DND-41 (cell line): ENCODE data around the gene HNRNPLL.
A peak's percentile ranks its signal among the peaks of the same experiment; 100 is the strongest.

Source experiments
- ATAC-seq: fragments of 200-7000 bp; cut with Tn5 transposase; 3 replicates; pipeline ENCODE4 v1.9.1; 2021; ENCODE audit warnings: low read depth; ENCODE audit not compliant: insufficient read depth
- DNase-seq: peaks from one replicate; pipeline ENCODE4 v3.0.0-alpha.2; 2020
- H2AFZ ChIP-seq: 2 replicates; pipeline ENCODE4 v1.6.0; 2012; ENCODE audit warnings: low read depth, low read length
- H3K27ac ChIP-seq: 2 replicates; pipeline ENCODE4 v1.5.1; 2012; ENCODE audit warnings: low read length, inconsistent platforms
- H3K27me3 ChIP-seq: fragments of 200-600 bp; sonication (generic); 2 replicates; pipeline ENCODE4 v1.6.0; 2012; ENCODE audit warnings: low read length, mild to moderate bottlenecking, inconsistent platforms; ENCODE audit not compliant: insufficient read depth, poor library complexity
- H3K36me3 ChIP-seq: 2 replicates; pipeline ENCODE4 v1.5.1; 2012; ENCODE audit warnings: low read length, inconsistent platforms; ENCODE audit not compliant: insufficient read depth
- H3K4me1 ChIP-seq: 2 replicates; pipeline ENCODE4 v1.5.1; 2012; ENCODE audit warnings: mild to moderate bottlenecking, low read length; ENCODE audit not compliant: insufficient read depth
- H3K4me2 ChIP-seq: 2 replicates; pipeline ENCODE4 v1.6.0; 2012; ENCODE audit warnings: mild to moderate bottlenecking, moderate library complexity, low read length, inconsistent platforms; ENCODE audit not compliant: insufficient read depth
- H3K4me3 ChIP-seq, 2 experiments: fragments of 200-600 bp in 1 of 2; shearing (Covaris generic) in 1 of 2; 2 replicates each; pipeline ENCODE4 v1.5.1; 2012 to 2016; ENCODE audit warnings: inconsistent platforms in 2 of 2, low read length in 2 of 2, mild to moderate bottlenecking in 2 of 2, low read depth in 1 of 2, moderate library complexity in 1 of 2
- H3K79me2 ChIP-seq: 2 replicates; pipeline ENCODE4 v1.6.0; 2012; ENCODE audit warnings: low read length, inconsistent platforms; ENCODE audit not compliant: insufficient read depth
- H3K9ac ChIP-seq: 2 replicates; pipeline ENCODE4 v1.6.0; 2012; ENCODE audit warnings: low read depth, mild to moderate bottlenecking, inconsistent platforms, low read length, moderate library complexity
- H3K9me3 ChIP-seq: 2 replicates; pipeline ENCODE4 v1.5.1; 2012; ENCODE audit warnings: low read length, moderate library complexity, mild to moderate bottlenecking, inconsistent platforms; ENCODE audit not compliant: insufficient read depth, severe bottlenecking
- H4K20me1 ChIP-seq: 2 replicates; pipeline ENCODE4 v1.6.0; 2012; ENCODE audit warnings: low read length; ENCODE audit not compliant: insufficient read depth
- EZH2 ChIP-seq: IDR thresholded peaks from 3 replicates; pipeline ENCODE4 v1.6.1; 2012; ENCODE audit warnings: borderline replicate concordance, low read depth, mild to moderate bottlenecking, moderate library complexity, low read length, inconsistent platforms; ENCODE audit not compliant: severe bottlenecking
- TF ChIP-seq, protein P1 (sequence below): IDR thresholded peaks from 2 replicates; pipeline ENCODE4 v1.5.1; 2012; ENCODE audit warnings: borderline replicate concordance, low read length, moderate library complexity, mild to moderate bottlenecking; ENCODE audit not compliant: poor library complexity, severe bottlenecking; ENCODE audit errors: extremely low read depth

HNRNPLL gene

DNA sequence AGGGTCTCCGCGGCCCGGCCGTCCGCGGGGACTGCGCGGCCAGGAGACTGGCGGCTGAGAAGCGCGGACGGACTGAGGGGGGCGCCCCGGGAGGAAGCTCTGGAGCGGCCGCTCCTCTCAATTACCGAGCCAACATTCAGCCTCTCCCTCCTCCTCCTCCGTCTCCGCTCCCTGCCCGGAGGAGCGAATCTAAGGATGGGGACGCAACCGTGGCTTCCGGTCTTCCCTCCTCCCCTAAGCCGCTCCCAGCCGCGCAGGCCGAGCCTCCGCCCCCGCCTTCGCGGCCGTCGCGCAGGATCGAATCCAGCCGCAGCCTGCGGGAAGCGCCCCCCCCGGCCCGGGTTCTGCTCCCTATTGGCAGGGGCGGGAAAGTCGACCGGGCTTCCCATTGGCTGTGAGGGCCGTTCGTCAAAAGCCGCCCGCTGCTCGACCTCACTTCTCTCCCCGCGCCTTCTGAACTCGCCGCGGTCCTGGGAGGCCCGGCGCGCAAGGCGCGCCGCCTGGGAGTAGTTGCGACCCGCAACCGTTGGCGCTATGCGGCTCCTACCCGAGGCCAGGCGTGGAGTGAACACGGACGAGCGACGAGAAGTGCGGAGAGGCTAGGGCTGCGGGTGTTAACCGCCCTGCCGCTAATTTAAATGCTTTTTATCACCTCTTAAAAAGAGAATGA is at the start of gene HNRNPLL:
HNRNPLL (minus strand) TSS at position 197 of the 670 bp plus-strand sequence. CDS start 302 bp downstream, outside the sequence.
- TF ChIP-seq EZH2 = no peak
- TF ChIP-seq, protein P1, sequence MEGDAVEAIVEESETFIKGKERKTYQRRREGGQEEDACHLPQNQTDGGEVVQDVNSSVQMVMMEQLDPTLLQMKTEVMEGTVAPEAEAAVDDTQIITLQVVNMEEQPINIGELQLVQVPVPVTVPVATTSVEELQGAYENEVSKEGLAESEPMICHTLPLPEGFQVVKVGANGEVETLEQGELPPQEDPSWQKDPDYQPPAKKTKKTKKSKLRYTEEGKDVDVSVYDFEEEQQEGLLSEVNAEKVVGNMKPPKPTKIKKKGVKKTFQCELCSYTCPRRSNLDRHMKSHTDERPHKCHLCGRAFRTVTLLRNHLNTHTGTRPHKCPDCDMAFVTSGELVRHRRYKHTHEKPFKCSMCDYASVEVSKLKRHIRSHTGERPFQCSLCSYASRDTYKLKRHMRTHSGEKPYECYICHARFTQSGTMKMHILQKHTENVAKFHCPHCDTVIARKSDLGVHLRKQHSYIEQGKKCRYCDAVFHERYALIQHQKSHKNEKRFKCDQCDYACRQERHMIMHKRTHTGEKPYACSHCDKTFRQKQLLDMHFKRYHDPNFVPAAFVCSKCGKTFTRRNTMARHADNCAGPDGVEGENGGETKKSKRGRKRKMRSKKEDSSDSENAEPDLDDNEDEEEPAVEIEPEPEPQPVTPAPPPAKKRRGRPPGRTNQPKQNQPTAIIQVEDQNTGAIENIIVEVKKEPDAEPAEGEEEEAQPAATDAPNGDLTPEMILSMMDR = peak; percentile 21
- Histone ChIP-seq H3K9ac (peak within 1 kb of the TSS; percentile 96), H3K36me3 (peaks cover 7% of the 10 kb centered on the region; the same call in 1 of the 2 replicates), H3K4me1 (peaks cover 54% of the 10 kb centered on the region), H3K27me3 (no peaks in the 10 kb centered on the region), H3K9me3 (no peaks in the 10 kb centered on the region), H3K27ac (peak within 1 kb of the TSS; percentile 96), H3K4me2 (peak within 1 kb of the TSS; percentile 82), H2AFZ (peak within 1 kb of the TSS; percentile 83), H3K79me2 (peaks cover 49% of the 10 kb centered on the region), H3K4me3 (peak within 1 kb of the TSS; percentile 87 to 94), H4K20me1 (peaks cover 32% of the 10 kb centered on the region)
- ATAC-seq (peak; percentile 84), DNase-seq (peak; percentile 99)

DNA sequence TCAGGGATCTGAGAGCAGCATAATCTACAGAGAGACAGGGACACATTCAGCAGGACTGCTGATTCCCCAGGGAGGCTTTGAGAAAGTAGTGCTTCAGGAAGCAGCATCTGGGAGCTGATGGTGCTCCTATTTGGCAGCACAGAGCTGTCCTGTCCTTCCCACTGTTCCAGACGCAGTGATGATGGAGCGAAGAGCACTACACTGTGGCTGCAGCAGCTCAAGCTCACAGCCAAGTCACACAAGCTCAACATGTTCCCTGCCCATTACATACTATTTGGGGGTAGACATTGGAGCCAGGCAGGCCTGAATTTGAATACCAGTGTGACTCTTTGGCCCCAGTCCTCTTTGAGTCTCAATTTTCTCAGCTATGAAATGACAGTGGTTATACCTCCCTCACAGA is 48.0 kb upstream of the HNRNPLL start:
- H3K27me3 ChIP-seq = no peaks in the 10 kb centered on the region
- TF ChIP-seq, protein P1 = no peak
- TF ChIP-seq EZH2 = no peak
- H3K4me2 ChIP-seq = no peak overlapping the region
- H3K36me3 ChIP-seq = no peaks in the 10 kb centered on the region
- DNase-seq (no peak), ATAC-seq (no peak)
- no peaks in the 10 kb centered on the region for H4K20me1 ChIP-seq
- H3K9ac ChIP-seq = no peak overlapping the region
- H3K4me1 ChIP-seq = peaks cover 17% of the 10 kb centered on the region
- 0 out of 2 replicates have a peak overlapping the region, but pooled peaks have one; percentile 15 for H2AFZ ChIP-seq
- no peak overlapping the region for H3K27ac ChIP-seq
- H3K9me3 ChIP-seq = no peaks in the 10 kb centered on the region
- no peaks in the 10 kb centered on the region for H3K79me2 ChIP-seq
- no peak overlapping the region for H3K4me3 ChIP-seq

DNA sequence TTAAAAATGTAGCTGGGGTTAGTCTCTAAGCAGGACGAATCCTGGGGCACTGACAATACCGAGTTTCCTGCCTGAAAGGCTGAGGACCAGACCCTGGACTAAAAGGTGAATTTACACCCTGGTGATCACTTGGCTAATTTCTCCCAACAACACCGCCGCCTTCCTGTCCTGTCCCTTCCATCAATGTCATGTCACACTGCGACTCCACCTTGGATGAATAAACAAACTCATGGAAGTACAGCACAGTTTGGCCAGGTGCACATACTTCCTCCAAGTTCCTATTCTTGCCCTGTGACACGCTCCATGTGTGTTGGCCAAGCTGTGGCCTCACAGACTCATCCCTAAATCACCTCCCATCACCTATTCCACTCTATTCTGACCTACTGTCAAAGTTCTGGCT is 47.3 kb upstream of the HNRNPLL start:
- Histone ChIP-seq H3K9ac (no peak overlapping the region), H2AFZ (no peak overlapping the region), H3K27ac (no peak overlapping the region), H3K4me2 (no peak overlapping the region), H3K79me2 (no peaks in the 10 kb centered on the region), H4K20me1 (no peaks in the 10 kb centered on the region), H3K9me3 (no peaks in the 10 kb centered on the region), H3K4me1 (peaks cover 20% of the 10 kb centered on the region), H3K36me3 (no peaks in the 10 kb centered on the region), H3K4me3 (no peak overlapping the region), H3K27me3 (no peaks in the 10 kb centered on the region)
- TF ChIP-seq EZH2 = no peak
- TF ChIP-seq, protein P1 = no peak
- ATAC-seq (no peak), DNase-seq (no peak)
